WTC11 (cell line): ENCODE data around the gene NTN1. TPM values are rescaled to one million over a fixed set of nuclear protein-coding genes. Genes with fewer than 3 reads are reported as not detected.

ENCODE experiments used
- ATAC-seq: fragments of 200-7000 bp; cut with Tn5 transposase; 2 replicates; pipeline ENCODE4 v1.10.0; 2021; ENCODE audit warnings: mild to moderate bottlenecking, moderate library complexity
- CTCF ChIA-PET: fragments of 300-600 bp; sonication (Branson Sonifier 250); formaldehyde crosslinking; loops from one replicate; lab custom pipeline; 2021; ENCODE audit warnings: antibody characterized with exemption; lab: Charles Lee
- POLR2A ChIA-PET: fragments of 350-600 bp; sonication (Branson Sonifier 250); formaldehyde crosslinking; loops from one replicate; lab custom pipeline; 2021; ENCODE audit warnings: antibody characterized with exemption; lab: Charles Lee
- DNase-seq: peaks from one replicate; pipeline ENCODE4 v3.0.0; 2021; ENCODE audit warnings: low spot score
- H3K27ac Mint-ChIP-seq: 2 replicates; pipeline ENCODE4 v1.8.0; 2021; ENCODE audit warnings: mixed read lengths
- H3K27me3 Mint-ChIP-seq: 2 replicates; pipeline ENCODE4 v1.8.0; 2021; ENCODE audit warnings: low read depth, mild to moderate bottlenecking, moderate library complexity, mixed read lengths
- H3K36me3 Mint-ChIP-seq: 2 replicates; pipeline ENCODE4 v1.8.0; 2021; ENCODE audit warnings: mixed read lengths
- H3K4me1 Mint-ChIP-seq: 2 replicates; pipeline ENCODE4 v1.8.0; 2022; ENCODE audit warnings: mixed read lengths
- H3K4me3 Mint-ChIP-seq: 2 replicates; pipeline ENCODE4 v1.8.0; 2021; ENCODE audit warnings: mild to moderate bottlenecking, moderate library complexity, mixed read lengths
- H3K9me3 Mint-ChIP-seq: 2 replicates; pipeline ENCODE4 v1.8.0; 2021; ENCODE audit warnings: mixed read lengths
- ARID4B ChIP-seq: sonication (generic); formaldehyde crosslinking; IDR thresholded peaks from 2 replicates; pipeline ENCODE4 v1.8.0; 2023; ENCODE audit warnings: missing genetic modification reagents, mild to moderate bottlenecking, borderline replicate concordance
- CBFB ChIP-seq: sonication (generic); formaldehyde crosslinking; IDR thresholded peaks from 2 replicates; pipeline ENCODE4 v1.8.1; 2022; ENCODE audit warnings: mild to moderate bottlenecking, low read depth, missing genetic modification reagents
- CTCF ChIP-seq: fragments of 200-600 bp; IDR thresholded peaks from 2 replicates; pipeline ENCODE4 v1.8.0; 2022; ENCODE audit warnings: antibody characterized with exemption
- ETV6 ChIP-seq: sonication (generic); formaldehyde crosslinking; IDR thresholded peaks from 2 replicates; pipeline ENCODE4 v1.8.1; 2022; ENCODE audit warnings: mild to moderate bottlenecking, missing genetic modification reagents
- FOXK1 ChIP-seq: sonication (generic); formaldehyde crosslinking; IDR thresholded peaks from 2 replicates; pipeline ENCODE4 v1.8.0; 2022; ENCODE audit warnings: mild to moderate bottlenecking, moderate library complexity, missing genetic modification reagents
- GRHL2 ChIP-seq: fragments of 250-450 bp; sonication (Bioruptor Pico); IDR thresholded peaks from 2 replicates; pipeline ENCODE4 v1.8.0; 2022; ENCODE audit warnings: mild to moderate bottlenecking, moderate library complexity; ENCODE audit not compliant: insufficient replicate concordance, severe bottlenecking
- IRF1 ChIP-seq: sonication (generic); formaldehyde crosslinking; IDR thresholded peaks from 2 replicates; pipeline ENCODE4 v1.8.0; 2023; ENCODE audit warnings: missing genetic modification reagents
- JAZF1 ChIP-seq: fragments of 250-450 bp; sonication (Bioruptor Pico); IDR thresholded peaks from 2 replicates; pipeline ENCODE4 v1.9.0; 2021; ENCODE audit warnings: moderate library complexity, mild to moderate bottlenecking, inconsistent platforms
- MYBL2 ChIP-seq: sonication (generic); formaldehyde crosslinking; IDR thresholded peaks from 2 replicates; pipeline ENCODE4 v1.8.1; 2023; ENCODE audit warnings: mild to moderate bottlenecking, moderate library complexity, missing genetic modification reagents
- NR2C2 ChIP-seq: sonication (generic); formaldehyde crosslinking; IDR thresholded peaks from 2 replicates; pipeline ENCODE4 v1.8.0; 2022; ENCODE audit warnings: mild to moderate bottlenecking, missing genetic modification reagents
- PREB ChIP-seq: sonication (generic); formaldehyde crosslinking; IDR thresholded peaks from 2 replicates; pipeline ENCODE4 v1.8.1; 2022; ENCODE audit warnings: mild to moderate bottlenecking, missing genetic modification reagents, moderate library complexity, borderline replicate concordance
- PRRX2 ChIP-seq: fragments of 250-450 bp; sonication (Bioruptor Pico); IDR thresholded peaks from 2 replicates; pipeline ENCODE4 v1.8.0; 2021; ENCODE audit warnings: mild to moderate bottlenecking
- RELA ChIP-seq: sonication (generic); formaldehyde crosslinking; IDR thresholded peaks from 2 replicates; pipeline ENCODE4 v1.8.1; 2022; ENCODE audit warnings: missing genetic modification reagents, mild to moderate bottlenecking, borderline replicate concordance
- SMAD3 ChIP-seq: sonication (generic); formaldehyde crosslinking; IDR thresholded peaks from 2 replicates; pipeline ENCODE4 v1.8.0; 2022; ENCODE audit warnings: missing genetic modification reagents, mild to moderate bottlenecking, borderline replicate concordance
- SOX15 ChIP-seq: fragments of 250-450 bp; sonication (Bioruptor Pico); IDR thresholded peaks from 2 replicates; pipeline ENCODE4 v1.9.0; 2021; ENCODE audit warnings: mild to moderate bottlenecking
- TCF7 ChIP-seq: sonication (generic); formaldehyde crosslinking; IDR thresholded peaks from 2 replicates; pipeline ENCODE4 v1.8.0; 2022; ENCODE audit warnings: mild to moderate bottlenecking, low read depth, missing genetic modification reagents, moderate library complexity
- ZNF121 ChIP-seq: sonication (generic); formaldehyde crosslinking; IDR thresholded peaks from 2 replicates; pipeline ENCODE4 v1.8.0; 2023; ENCODE audit warnings: missing genetic modification reagents
- ZNF219 ChIP-seq: sonication (generic); formaldehyde crosslinking; IDR thresholded peaks from 2 replicates; pipeline ENCODE4 v1.8.0; 2023; ENCODE audit warnings: missing genetic modification reagents, mild to moderate bottlenecking, borderline replicate concordance
- ZNF416 ChIP-seq: fragments of 250-450 bp; sonication (Bioruptor Pico); IDR thresholded peaks from 2 replicates; pipeline ENCODE4 v1.9.0; 2021; ENCODE audit warnings: mild to moderate bottlenecking, inconsistent platforms
- ZNF532 ChIP-seq: fragments of 250-450 bp; sonication (Bioruptor Pico); IDR thresholded peaks from 2 replicates; pipeline ENCODE4 v1.9.0; 2021; ENCODE audit warnings: mild to moderate bottlenecking, borderline replicate concordance
- total RNA-seq: library from RNA; stranded (reverse); gene quantifications from 3 replicates; pipeline ENCODE4 v1.2.3, GENCODE V29; 2021

The NTN1 gene
- total RNA-seq, 1 experiment from 2014 or later = 5.5 TPM

GRCh38 chr17:9026741-9027140 lies 5.4 kb downstream of the NTN1 start (continued):
- TF ChIP-seq PREB = no peak
- no peak for TF ChIP-seq NR2C2 (CRISPR knock-in tag)
- TF ChIP-seq ETV6 (CRISPR knock-in tag) = no peak
- TF ChIP-seq MYBL2 (CRISPR knock-in tag) = no peak
- no peak for TF ChIP-seq SOX15 (CRISPR knock-in tag)

- DNase-seq (no peak), ATAC-seq (no peak)
- no peak overlapping the region for H3K4me3 Mint-ChIP-seq
- TF ChIP-seq RELA (CRISPR knock-in tag) = no peak
- TF ChIP-seq ZNF416 (CRISPR knock-in tag) = no peak
- no peak for TF ChIP-seq PRRX2 (CRISPR knock-in tag)
- no peak for TF ChIP-seq JAZF1 (CRISPR knock-in tag)
- TF ChIP-seq ZNF121 (CRISPR knock-in tag) = no peak
- TF ChIP-seq TCF7 (CRISPR knock-in tag) = no peak
- TF ChIP-seq FOXK1 (CRISPR knock-in tag) = no peak
- peaks cover 65% of the 10 kb centered on the region for H3K27me3 Mint-ChIP-seq
- ChIA-PET CTCF (interaction anchor here (1.2 kb wide), 1 partner anchor 93 kb away, joined by 3 read pairs; no protein-coding TSS in a partner anchor), POLR2A (no interaction called here)
- peaks cover 53% of the 10 kb centered on the region for H3K4me1 Mint-ChIP-seq
- H3K9me3 Mint-ChIP-seq = no peaks in the 10 kb centered on the region
- H3K27ac Mint-ChIP-seq = no peak overlapping the region
- H3K36me3 Mint-ChIP-seq = no peaks in the 10 kb centered on the region
These were observed 7.1 kb downstream of the NTN1 start for GRCh38 chr17:9028202-9028987.

- POLR2A ChIA-PET = no interaction called here
- peaks cover 58% of the 10 kb centered on the region for H3K27me3 Mint-ChIP-seq
- TF ChIP-seq ZNF121 (CRISPR knock-in tag) = no peak
- no peak for TF ChIP-seq CTCF
- no peak for TF ChIP-seq ARID4B (CRISPR knock-in tag)
- no peak for TF ChIP-seq JAZF1 (CRISPR knock-in tag)
- TF ChIP-seq SMAD3 = no peak
- no peak for TF ChIP-seq MYBL2 (CRISPR knock-in tag)
- no peak for TF ChIP-seq ZNF532
- TF ChIP-seq CBFB (CRISPR knock-in tag) = no peak
- TF ChIP-seq IRF1 (CRISPR knock-in tag) = no peak
- TF ChIP-seq PRRX2 (CRISPR knock-in tag) = no peak
- no peak for TF ChIP-seq ZNF219 (CRISPR knock-in tag)
- no peak for TF ChIP-seq GRHL2 (CRISPR knock-in tag)
These were observed 7.8 kb downstream of the NTN1 start for GRCh38 chr17:9028988-9029570.

More at GRCh38 chr17:9028988-9029570, 7.8 kb downstream of the NTN1 start:
- no peaks in the 10 kb centered on the region for H3K36me3 Mint-ChIP-seq
- peaks cover 46% of the 10 kb centered on the region for H3K4me1 Mint-ChIP-seq
- no peak overlapping the region for H3K27ac Mint-ChIP-seq
- no peak for ATAC-seq
- CTCF ChIA-PET = interaction anchor here (1.2 kb wide), 1 partner anchor 92 kb away, joined by 3 read pairs; no protein-coding TSS in a partner anchor
- DNase-seq = no peak
- H3K4me3 Mint-ChIP-seq = no peak overlapping the region
- no peaks in the 10 kb centered on the region for H3K9me3 Mint-ChIP-seq
